Loucy (cell line): ENCODE measurements around the gene NRF1.

Experiments used
- EZH2phosphoT487 ChIP-seq: fragments of 200-600 bp; IDR thresholded peaks from 2 replicates; pipeline ENCODE4 v1.6.1; 2018; ENCODE audit warnings: antibody characterized with exemption, mild to moderate bottlenecking, moderate library complexity, borderline replicate concordance
- TF ChIP-seq, protein P1 (sequence below): fragments of 200-600 bp; sonication (generic); conservative IDR thresholded peaks from 2 replicates; pipeline ENCODE4 v1.5.1; 2014; ENCODE audit warnings: mild to moderate bottlenecking, antibody characterized with exemption, low read length

DNA sequence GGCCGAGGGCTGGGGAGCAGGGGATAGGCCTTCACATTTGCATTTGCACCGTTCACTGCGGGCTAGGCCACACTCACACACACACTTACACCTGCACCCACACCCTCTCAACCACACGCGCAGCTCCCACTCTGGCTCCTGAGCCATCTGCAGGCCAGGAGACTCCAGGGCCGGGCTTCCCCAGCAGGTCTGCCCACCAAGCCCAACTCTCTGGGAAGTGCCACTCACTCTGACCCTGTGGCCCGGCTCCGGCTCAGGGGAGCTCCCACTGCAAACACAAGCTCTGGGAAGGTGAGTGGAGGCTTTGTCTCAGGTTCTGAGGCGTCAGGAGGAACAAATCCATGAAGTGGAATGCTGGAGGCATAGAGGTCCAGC lies 157.9 kb downstream of the NRF1 start:
- TF ChIP-seq, protein P1, sequence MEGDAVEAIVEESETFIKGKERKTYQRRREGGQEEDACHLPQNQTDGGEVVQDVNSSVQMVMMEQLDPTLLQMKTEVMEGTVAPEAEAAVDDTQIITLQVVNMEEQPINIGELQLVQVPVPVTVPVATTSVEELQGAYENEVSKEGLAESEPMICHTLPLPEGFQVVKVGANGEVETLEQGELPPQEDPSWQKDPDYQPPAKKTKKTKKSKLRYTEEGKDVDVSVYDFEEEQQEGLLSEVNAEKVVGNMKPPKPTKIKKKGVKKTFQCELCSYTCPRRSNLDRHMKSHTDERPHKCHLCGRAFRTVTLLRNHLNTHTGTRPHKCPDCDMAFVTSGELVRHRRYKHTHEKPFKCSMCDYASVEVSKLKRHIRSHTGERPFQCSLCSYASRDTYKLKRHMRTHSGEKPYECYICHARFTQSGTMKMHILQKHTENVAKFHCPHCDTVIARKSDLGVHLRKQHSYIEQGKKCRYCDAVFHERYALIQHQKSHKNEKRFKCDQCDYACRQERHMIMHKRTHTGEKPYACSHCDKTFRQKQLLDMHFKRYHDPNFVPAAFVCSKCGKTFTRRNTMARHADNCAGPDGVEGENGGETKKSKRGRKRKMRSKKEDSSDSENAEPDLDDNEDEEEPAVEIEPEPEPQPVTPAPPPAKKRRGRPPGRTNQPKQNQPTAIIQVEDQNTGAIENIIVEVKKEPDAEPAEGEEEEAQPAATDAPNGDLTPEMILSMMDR: no peak
- no peak for TF ChIP-seq EZH2phosphoT487
